Endometrial microvascular endothelial cells (primary cell): Measurements from ENCODE around the gene ANGPTL2. TPM values are rescaled to one million over a fixed set of nuclear protein-coding genes. Genes with fewer than 3 reads are reported as not detected.

Experiments
- in situ Hi-C: cut with HindIII; loops from 2 replicates; pipeline ENCODE4 v1.10.0; 2017; ENCODE audit warnings: low sequenced_read_pairs, low pct_unique_long_range_greater_than_20kb; ENCODE audit errors: inconsistent ontology term
- total RNA-seq: library from RNA; depleted of rRNA; stranded (reverse); fragments of >200 nt; gene quantifications from one replicate; pipeline ENCODE4 v1.2.3, GENCODE V29; 2015; ENCODE audit errors: inconsistent ontology term

Gene ANGPTL2
- total RNA-seq, 1 donor from 2014 or later = 10.2 TPM

DNA sequence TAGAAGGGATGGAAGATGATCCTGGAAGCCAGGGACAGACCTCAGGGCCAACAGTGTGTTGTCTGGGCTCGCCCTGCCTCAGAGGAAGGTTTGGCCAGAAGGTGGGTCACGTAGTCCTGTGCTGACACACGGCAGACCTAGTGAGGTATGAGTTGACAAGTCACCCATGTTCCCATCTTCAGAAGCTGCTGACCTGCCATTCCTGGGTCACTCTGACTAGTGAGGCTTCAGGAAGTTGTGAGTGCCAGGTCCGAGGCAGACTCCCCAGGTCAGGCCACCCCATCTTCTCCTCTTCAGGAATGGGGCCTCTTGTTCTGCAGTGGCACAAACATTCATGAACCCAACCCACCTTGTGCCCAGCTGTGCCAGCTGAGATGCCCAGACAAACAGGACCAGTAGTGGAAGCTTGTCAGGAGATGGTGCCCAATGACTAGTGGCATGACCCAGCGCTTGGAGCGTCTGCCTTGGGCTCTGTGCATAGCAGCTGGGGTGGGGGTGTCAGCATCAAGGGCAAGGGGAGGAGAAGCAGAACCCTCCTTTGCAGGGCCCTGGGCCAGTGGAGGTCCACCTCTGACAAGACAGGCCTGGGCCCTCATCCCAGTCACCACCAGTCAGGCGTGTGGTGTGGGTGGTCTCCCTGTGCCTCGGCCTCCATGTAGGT is 16.8 kb upstream of the ANGPTL2 start:
- in situ Hi-C loops = no loop called here

DNA sequence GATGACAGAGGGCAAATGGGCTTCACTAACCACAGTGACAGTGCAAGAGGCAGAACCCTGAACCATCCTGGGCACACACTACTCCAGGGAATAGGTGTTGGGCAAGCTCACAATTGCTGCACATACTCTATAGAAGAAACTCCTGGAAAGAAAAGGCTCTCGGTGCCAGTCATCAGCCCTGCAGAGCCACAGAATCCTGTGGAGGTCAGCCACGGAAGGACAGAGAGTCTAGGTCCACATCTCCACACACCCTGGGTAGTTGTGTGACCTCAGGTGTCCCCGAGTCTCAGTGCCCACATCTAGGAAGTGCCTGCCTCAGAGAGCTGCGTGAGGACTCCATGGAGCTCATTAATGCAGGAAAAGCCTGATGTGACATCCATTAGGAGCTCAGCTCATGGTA is 16.0 kb upstream of the ANGPTL2 start:
- in situ Hi-C loops = no loop called here

DNA sequence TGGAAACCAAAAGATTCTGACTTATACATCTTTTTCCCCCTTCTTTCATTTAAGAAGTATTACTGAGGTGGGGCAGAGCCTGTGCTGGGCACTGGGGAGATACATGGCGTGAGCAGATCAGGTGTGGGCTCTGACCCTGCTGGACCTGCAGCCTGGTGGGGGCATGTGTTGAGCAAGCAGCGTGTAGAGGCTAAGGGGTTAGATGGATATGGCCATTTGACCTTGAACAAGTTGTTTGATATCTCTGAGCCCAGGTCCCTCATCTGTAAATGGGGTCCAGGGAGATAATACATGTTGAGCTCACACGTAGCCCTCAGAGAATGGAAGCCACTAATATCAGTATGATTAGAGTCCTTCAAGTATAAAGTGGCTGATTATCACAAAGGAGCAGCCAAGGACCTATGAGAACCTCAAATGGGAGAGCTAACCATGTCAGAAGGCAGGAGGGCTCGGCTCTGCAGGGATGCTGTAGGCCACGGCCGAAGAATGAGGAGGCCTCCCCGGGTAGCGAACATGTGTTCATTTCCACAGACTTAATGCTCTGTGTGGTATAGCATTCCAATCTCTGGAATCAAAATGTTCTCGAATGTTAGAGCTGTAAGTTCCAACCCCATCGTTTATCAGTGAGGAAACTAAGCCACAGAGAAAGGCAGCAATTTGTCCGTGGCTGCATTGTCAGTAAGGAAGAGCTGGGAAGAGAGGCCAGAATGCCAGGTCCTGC is 15.4 kb upstream of the ANGPTL2 start:
- in situ Hi-C loops = no loop called here

DNA sequence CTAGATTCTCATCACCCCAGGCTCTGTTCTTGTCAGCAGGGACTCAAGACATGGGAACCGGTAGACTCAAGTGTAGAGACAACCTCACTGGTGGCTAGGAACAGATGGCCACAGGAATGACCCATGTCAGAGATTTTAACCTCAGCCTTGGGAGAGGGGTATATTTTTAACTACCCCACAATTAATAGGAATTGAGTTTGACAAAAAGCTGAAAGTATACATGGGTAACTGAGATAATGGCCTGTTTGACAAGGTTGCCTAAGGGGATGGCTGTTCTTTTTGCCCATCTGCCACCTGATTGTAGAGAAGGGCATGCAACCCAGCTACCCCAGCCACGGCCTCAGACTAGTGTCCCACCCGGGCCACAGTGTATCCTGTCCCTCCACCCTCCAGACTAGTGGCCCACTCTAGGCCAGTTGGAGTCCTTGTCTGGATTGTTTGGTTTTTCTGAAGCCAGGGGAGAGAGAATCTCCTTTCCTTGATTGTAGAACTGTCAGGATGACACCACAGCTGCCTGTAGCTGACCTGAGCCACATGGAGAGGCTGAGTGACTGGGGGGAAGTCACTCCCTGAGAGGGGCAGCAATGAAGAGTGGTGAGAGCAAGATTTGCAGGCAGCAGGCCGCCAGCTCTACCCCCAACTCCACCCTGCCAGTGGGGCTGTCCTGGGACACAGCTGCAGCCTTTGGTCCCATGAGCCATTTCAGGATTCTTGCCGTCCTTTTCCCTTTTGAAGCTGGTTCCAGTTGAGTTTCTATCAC is 14.6 kb upstream of the ANGPTL2 start:
- in situ Hi-C loops = no loop called here

DNA sequence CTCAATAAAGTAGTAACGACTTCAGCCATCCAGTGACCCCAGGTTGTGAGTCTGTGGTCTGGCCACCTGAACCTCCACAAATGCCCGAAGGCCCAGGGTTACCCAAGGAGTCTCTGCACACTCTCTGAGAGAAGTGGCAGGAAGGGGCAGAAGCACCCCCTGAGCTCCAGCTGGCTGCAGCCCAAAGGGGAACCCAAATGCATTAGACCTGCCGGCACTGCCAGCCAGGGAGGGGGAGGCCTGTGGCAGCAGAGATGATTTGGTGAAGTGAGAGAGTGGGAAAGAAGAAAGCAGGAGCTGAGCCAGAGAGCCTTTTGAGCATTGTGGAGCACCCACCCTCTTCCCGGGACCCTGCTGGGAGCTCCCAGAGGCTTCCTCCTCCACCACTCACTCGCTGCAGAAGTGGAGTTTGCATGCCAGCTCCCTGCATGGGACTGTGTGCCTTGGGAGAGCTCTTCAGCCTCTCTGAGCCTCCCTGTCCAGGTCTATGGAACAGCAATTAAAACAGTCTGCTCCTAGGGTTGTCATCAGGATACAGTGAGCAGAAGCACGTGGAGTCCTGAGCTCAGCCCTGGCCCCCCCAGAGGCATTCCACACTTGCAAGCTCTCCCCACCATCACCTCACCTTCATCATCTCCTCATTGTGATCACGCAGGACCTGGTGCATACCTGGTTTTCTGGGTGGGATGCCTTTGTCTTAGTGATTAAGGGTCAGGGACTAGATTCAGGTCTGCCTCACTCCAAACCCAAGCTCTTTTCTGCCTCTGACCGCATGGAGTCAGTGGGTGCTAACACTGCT is 13.8 kb upstream of the ANGPTL2 start:
- in situ Hi-C loops = no loop called here

DNA sequence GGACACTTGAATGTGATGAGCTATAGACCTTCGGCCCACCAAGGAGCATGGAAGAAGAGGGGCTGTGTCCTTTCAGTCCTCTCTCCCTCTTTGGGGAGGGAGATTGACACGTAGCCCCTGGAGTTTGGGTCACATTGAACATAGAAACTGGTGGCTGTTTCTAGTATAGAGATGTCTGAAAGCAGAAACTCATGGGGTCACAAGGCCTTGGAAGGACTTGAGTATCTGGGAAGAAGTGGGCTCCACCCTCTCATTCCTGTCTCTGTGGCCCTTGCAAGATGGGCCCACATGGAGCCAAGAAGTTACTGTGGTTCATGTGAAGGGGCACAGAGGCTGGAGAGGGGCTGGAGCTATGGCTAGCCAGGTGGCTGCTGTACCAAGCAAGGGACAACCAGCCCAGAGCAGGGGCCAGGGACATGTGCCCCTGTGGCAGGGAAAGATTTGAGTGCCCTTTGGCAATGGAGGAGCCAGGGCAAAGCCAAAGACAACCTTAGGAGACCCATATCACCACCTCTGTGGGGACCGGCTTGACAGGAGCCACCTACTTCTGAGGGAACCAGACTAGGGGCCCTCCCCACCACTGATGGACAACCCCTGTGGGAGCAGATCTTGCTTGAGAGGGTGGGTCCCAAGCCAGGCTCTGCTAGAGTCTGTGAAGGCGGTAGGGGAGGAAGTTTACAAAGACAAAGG is 12.8 kb upstream of the ANGPTL2 start:
- in situ Hi-C loops = no loop called here

DNA sequence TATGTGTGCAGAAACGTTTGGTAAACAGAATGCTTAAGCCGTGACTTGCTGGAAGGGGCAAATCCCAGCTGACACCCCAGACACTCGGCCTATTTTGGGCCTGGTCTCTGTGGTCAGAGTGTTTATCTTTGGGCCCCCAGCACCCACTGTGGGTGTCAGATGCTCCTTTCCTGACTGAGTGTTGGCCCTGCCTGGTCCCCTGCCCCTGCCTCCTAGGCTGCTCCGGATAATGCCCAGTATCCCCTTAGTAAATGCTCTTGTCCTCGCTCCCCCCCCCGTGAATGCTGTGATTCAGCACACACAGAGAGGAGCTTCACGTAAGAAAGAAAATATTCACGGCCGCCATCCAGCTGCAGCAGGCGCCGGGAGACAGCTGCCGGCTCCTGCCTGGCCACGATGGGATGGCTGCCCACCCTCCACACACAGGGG is 11.3 kb upstream of the ANGPTL2 start:
- in situ Hi-C loops = no loop called here

DNA sequence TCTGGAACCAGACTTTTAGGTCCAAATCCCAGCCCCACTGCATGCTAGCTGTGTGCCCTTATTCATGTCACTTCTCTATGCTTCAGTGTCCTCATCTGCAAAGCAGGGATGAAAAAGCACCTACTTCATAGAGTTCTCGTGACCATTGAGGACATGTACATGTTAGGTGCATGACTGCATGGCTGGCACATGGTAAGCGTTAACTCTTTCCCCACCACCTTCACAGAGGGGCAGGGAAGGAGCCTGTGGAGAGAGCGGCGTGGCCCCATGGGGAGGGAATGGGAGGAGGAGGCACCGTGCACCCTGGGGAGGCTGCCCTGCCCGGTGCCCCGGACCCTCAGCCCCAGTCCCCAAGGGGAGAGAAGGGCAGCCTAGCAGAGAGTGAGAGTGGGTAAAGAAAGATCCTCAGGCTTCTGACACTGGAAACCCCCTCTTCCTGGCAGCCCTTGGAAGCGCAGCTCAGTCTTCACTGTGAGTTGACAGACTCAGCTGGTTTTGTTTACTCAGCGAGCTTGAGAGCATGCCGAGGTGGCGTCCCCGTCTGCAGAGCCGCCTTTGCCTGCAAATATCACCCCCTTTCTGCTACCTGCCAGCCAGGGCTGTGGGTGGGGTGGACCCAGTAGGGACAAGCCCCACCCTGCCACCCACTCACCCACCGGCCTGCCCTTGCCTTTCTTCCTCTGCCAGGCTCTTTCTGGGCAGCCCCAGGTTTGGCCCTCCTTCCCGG is 10.6 kb upstream of the ANGPTL2 start:
- in situ Hi-C loops = no loop called here

DNA sequence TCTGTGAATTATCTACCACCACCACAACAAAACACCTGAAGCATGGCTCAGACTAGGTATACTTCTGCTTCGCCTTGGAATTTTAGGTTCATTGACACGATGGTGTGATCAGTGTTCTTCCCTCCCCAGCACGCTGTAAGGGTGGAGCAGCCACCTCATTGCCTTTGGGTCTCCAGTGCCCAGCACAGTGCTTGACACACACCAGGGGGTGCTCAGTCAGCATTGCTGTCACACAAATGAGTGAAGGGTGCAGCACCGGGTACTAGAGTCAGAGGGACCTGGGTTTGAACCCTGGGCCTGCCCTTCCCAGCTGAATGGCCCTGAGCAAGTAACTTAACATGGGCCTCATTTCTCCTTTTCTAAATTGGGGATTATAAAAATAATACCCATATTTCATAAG is 9.9 kb upstream of the ANGPTL2 start:
- in situ Hi-C loops = no loop called here

DNA sequence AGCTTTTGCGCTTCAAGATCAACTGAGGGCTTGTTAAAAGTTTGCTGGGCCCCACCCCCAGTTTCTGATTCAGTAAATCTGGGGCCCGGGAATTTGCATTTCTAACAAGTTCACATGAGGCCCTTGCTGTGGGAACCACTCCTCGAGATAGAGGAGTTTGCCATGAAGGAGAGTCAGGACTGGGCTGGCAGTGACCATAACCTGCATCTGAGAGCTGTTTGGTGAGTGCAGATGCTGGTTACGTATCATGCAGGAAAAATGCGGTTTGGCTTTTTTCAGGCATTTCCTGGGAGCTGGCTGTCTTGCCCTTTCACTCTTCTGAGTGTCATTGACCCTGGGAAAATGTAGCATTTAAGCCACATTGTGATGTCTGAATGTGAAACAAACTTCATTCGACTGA is 9.4 kb upstream of the ANGPTL2 start:
- in situ Hi-C loops = no loop called here

DNA sequence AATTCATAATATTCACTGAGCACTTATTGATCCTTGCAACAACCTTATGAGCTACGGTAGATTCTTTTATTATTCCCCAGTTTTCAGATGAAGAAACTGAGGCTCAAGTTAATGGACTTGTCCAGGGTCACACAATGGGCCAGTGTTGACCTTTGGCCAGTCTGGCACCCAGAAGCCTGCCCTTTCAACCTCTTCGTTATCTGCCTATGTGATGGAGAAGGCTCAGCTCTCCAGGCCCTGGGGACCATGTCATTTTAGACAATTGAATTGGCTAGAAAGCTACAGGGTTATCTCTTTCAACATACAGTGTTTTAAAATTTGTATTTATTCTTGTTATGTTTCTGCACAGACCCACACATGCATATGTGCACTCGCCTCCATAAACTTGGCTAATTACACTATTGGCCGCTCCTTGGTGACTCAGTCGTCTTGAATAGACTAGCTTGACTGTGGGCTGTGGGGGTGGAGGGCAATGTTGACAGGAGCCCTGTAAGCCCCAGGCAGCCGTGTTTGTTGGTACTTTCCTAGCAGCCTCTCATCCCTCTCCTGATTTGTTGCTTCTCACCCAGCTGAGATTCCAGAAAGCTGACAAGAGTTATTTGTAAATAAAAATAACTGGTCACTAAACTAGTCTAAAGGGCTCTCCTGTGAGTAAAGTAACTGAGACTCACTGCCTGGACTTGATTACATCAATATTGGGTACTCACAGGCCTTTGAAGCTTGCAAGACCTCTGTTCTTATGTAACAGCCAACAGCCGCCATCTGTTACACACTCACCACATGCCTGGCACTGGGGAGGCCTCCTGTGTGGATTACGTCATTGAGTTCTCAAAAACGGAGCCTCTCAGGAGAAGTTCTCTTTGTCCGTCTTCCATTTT is 8.5 kb upstream of the ANGPTL2 start:
- in situ Hi-C loops = no loop called here

DNA sequence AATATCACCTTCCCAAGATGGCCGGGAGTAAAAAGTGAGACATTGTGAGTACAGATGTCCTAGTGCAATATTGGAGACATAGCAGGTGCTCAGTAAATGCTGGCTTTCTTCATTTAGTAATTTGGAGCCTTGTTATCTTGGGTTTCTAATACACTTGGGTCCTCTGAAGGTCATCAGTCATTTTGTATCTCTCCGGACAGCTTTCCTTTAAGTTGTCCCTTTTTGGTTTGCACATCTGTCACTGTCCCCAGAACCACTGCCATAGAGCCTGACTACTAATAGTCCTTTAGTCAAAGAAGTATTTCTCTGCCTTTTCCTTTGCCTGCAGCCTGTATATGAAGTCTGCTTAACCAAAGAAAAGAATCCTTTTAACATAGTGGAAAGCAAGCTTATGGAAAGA is 7.8 kb upstream of the ANGPTL2 start:
- in situ Hi-C loops = no loop called here

DNA sequence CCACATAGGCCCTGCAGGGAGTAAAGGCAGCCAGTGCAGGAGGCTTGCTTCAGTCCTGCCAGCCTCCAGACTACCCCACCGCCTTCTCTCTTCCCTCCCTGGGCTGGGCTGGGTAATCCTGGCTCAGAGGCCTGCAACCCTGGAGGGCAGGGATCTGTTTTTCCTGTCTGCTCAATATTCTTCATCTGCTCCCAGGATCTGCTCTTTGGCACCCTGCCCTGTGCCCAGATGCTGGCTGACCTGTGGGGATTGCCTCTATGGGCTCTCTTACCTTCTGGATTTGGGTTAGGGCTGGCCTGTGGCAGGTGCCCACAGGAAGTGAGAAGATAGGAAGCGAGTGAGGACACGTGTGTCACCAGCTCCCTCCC is 7.3 kb upstream of the ANGPTL2 start:
- in situ Hi-C loops = no loop called here

DNA sequence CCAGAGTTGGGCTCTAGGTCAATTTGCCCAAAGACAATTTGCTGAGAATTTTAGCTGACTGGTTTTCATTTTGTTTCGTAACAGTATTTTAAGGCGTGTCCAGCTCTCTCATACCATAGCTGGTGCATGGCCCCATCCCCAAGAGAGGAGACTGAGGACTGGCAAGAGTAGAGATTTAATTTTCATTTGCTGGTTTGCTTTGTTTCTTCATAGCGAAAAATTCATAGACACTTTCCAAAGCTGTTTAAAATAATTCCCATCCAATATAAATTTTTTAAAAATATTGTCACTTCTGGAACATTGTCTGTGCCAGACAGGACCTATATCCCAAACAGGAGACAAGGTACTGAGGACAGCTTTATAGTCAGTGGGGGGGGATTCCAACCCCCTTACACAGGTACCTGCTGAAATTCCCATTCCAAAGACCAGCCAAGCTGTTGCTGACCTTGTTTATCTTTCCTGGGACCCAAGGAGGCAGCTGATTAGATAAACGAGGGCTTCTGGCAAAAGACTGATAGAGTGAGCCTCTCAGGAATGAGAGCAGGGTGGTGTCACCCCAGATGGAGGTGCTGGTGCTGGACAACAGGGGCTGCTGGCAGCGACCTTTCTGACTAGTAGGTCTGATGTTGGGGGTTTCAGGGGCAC is 6.8 kb upstream of the ANGPTL2 start:
- in situ Hi-C loops = no loop called here

DNA sequence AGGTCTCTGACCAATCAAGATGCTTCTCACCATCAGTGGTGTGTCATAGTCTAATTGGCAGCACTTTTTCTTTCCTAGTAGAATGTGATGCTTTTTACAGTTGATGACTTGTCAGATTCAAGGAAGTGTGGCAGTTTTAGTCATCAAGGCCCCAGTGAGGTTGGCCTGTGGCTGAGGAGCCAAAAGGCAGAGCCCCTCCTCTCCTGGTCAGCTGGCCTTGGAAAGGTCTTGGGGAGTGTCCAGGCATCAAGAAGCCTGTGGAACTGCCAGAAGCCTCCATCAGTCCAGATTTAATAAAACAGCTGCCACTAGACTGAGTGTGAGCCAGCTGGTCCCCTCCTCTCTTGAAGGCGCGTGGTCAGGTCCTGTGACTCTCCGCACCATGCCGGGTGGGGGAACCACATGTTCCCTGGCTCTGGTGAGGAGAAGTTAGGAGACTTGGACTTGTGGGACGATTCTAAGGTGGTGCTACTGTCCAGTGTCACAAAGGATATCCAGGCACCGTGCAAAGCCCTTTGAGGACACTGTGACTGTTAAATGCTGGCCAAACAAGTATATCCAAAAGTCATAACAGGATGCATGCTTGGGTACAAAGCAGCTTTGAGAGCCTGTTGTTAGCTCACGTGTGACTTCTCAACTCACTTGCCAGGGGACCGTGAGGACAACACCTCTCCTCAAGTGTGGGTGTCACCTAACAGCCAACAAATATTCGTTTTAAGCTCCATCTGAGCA is 6.1 kb upstream of the ANGPTL2 start:
- in situ Hi-C loops = no loop called here

DNA sequence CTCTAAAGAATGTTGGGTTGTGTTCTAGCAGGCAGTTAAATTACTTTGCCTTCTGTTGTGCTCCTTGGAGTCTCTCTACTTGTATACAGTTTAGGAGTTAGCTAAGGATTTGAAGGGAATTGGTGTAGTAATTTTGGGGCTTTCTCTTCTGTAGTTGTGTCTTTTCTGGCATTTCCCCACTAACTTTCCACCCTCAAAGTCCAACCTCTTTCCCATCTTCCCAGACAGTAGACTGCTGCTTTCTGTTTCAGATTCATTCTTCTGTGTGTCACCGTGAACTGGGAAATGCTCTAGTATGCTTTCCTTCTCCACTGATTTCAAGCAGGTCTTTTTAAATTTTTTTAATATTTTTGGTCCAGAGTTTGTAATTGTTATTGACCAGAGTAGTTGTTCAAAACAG is 4.5 kb upstream of the ANGPTL2 start:
- in situ Hi-C loops = no loop called here
